Measurements from ENCODE around the gene F12.

Gene F12

DNA sequence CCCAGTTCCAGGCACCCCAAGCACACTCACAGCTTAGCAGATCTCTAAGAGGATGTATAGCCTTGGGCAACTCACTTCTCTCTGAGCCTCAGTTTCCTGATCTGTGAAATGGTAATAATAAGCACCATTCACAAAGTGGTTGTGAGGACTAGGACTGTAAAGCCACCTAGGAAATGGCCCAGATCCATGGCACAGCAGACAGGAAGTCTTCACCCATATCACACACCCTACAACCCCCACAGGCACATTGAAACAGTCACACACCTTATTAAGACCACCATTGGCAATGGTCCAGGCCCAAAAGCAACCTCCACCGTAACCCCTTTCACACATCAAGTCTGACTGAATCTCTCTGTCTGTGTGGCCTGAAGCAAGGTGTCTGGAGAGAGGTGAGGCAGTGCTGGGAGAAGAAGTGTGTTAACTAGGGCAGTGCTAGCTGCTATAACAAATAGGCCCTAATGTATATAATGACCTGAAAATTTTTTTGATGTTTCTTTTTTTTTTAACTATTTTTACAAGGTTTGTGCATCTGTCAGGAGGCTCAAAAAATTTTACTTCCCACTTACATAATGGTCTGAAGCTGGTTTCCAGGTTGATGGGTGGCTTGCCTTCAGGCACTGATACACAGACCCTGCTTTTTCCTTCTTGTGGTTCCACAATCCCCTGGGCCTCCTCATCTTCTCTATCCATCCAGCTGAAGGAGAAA, 54.0 kb downstream of the F12 start:
- no peak for DNase-seq (ENCODE audit: low spot score)

DNA sequence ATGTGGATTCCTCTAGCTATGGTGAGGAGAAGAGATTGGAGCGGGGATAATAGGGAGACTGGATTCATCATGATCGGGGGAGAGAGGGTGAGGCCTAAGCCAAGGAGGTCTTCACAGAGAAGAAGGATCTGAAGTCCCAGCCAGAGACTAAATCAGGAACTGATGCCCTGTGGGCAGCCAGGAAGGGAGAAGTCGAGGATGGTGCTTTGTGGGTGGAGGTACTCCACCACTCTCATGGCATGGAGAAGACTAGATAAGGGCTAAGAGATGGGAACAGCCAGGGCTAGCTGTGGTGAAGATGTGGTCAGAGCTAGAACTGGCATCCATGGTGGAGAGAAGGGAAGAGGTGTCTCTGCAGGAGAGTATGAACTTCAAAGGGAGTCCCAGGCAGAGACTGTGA, 54.7 kb downstream of the F12 start:
- DNase-seq (ENCODE audit: low spot score), result no peak

DNA sequence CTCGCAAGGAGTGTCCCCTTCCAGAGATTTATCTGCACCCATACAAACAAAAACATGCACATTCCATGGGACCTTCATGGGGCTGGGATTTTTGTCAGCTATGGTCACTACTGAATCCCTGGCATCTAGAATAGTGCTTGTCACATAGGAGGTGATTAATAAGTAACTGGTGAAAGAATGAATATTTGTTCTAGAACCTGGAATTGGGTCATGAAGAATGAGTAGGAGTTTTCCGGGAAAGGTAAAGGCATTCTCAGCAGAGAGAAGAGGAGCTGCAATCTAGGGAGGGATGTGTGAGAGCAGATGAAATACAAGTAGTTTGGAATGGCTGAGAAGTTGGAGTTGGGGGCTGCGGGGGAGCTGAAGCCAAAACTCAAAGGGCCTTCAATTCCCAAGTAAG, 55.1 kb downstream of the F12 start:
- no peak for DNase-seq (ENCODE audit: low spot score)

DNA sequence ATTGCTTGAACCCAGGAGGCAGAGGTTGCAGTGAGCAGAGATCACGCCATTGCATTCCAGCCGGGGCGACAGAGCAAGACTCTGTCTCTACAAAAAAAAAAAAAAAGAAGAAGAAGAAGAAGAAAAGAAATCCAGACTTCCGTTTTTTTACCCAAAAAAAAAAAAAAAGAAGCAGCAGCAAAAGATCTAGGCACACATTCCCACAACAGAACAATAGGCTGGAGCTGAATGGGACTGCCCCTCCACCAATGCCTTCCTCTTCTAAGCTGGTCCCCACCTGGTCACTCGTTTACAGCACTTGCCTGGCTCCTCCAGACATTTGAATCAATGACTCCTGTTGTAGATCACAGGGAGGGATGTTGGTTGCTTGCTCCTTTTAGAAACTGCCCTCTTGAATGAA, 56.3 kb downstream of the F12 start:
- no peak for DNase-seq (ENCODE audit: low spot score)

Measured in D341Med (cell line).